Endometrium (tissue), 2 donors: Measurements from ENCODE around the gene TNIK.

ENCODE experiments used
- FAIRE-seq: peaks from 2 replicates; lab custom pipeline; 2012; peaks lifted over from hg19 to GRCh38; lab: Jason Lieb, UNC
- donor health status: control.
- donor health status: control.

The TNIK gene

DNA sequence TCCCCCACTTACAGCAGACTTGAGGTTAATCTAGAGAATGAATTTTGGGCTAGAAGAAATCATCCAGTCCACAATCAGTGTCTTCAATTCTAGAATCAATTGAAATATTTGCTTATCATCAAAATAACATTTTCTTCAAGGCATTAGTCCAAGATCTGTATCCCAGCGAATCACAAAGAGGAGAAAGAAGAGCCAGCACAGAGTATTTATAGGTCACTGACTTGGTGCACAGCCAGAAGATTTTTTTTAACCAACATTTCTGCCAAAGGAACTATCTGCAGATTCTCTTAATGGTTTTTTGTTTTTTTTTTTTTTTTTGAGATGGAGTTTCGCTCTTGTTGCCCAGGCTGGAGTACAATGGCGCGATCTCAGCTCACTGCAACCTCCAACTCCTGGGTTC is 178.2 kb downstream of the TNIK start:
- FAIRE-seq, result no peak

DNA sequence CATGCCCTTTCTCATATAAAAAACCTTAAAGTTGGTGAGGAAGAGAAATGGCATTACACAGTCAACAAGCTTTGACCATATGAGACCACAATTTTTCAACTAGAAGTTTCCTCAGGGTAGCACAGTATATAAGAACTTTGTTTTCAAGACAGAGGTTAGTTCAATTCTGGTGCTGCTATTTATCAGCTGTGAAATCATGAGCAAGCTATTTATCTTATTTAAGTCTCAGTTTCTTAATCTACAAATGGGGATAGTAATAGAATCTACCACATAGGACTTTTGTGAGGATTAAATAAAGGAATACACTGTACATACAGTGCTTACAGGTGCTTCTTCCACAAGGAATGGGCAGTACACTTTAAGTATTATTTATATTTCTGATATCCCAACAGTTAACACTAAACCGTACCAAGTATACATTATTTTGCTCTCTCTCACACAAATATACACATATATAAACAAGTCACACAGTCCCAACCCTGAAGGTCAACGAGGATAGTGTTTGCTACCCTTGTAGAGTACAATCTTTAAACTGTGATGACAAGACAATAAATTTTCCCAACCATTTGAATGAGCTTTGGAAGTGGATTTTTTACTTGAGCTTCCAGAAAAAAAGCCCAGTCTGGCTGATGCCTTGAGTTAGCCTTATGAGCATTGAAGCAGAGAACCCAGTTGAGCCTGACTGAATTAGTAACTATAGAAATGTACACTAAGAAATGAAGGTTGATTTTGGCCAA is 178.8 kb downstream of the TNIK start:
- FAIRE-seq, result no peak

DNA sequence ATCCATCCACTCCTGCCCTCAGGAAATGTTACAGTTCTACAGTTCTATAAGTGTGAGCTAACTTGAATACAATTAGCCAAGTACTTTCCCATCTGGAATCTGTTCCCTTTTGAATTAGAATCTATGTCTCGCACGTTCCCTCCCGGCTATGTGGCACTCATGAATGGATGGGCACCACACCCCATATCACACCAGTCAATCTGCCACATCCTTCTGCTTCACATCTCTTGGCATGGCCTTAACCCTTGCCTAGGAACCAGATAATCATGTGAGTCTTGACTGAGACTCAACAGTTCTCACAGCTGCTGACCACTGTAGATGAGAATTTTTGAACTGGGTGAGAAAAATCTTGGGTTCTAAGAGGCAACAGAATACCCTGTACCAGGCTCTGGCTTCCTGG is 180.2 kb downstream of the TNIK start:
- FAIRE-seq, result no peak

DNA sequence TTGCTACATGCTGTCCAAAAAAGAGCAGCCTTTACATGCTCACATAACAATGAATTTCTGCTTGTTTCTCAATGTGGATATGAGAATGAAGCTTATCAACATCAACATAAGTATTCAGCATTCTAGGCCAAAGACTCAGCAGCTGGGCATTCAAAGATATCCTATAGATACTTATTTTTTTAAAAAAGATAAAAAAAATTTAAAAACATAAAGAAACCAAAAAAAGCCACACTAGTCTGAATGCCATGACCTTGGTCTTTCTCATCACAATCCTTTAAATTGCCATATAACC is 182.0 kb downstream of the TNIK start:
- no peak for FAIRE-seq

DNA sequence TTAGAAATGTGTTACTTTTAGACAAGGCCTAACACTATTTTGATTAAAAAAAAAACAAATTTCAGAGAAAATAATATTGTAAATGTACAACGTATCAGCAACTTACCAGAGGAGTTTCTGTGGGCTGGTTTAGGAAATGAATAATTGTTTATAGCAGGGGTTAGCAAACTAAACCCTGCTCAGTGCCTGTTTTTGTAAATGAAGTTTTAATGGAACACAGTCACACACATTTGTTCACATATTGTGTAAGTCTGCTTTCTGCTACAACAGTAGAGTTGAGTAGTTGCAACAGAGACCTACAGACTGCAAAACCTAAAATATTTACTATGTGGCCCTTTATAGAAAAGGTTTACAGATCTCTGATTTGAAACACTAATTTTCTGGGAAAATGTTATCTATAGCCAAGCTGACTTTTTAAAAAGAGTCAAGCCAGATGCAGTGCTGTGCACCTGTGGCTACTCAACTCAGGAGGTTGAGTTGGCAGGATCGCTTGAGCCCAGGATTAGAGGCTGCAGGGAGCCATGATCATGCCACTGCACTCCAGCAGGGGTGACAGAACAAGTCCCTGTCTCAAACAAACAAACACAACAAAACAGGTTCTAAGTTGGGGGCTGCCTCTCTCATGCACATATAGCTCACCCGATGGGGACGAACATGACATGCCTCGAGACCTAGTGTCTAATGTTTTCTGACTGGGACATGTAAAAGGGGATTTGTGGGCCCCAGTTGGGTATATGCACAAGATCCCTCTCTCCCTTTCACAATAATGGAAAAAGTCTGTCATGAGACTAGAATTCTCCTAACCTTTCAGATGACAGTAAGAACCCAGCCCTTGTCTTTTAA is 182.5 kb downstream of the TNIK start:
- FAIRE-seq, result peak; percentile 50

DNA sequence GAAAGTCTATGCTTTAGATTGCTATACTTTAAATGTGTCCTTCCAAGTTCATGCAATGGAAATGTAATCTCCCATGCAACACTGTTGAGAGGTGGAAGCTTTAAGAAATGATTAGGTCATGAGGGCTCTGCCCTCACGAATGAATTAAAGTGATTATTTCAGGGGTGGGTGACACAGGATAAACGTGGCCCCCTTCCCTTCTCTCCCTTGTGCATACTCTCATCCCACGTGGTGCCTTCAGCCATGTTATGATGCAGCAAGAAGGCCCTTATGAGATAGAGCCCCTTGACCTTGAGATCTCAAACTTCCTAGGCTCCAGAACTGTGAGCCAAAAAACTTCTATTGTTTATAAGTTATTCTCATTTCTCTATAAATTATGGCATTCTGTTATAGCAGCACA is 183.3 kb downstream of the TNIK start:
- FAIRE-seq, result no peak

DNA sequence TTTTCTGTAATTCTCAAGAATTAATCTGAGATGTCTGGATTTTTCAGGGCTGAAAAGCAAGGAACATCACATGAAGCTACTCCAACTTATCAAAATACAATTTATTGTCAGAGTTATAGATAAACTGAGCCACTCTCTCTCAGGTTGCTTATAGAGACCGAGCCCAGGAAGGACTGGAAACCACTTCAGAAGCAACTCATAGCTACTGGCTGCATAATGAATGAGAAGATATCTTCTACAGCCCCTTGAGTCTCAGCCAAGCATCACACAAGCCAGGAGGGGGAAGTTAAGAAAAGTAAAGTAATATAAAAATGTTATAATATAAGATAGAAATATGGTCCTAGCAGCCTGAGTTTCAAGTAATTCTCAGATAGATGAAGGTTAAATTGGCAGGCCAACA is 186.0 kb downstream of the TNIK start:
- FAIRE-seq, result no peak

DNA sequence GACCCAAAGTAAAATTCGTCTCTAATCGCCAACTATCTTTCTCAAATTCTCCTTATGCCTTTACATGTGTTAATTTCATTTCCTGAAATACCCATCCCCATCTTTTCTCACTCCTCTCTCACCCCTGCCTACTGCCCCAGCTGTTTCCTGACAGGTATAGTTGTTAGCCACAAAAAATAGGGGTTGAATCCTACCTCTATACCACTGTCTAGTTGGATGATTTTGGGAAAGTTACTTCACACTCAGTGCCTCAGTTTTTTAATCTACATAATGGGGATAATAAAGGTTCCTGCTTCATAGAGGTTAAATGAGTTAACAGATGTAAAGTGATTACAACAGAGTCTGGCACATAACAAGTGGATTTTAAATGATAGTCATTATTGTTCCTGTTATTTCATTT is 189.7 kb downstream of the TNIK start:
- no peak for FAIRE-seq

DNA sequence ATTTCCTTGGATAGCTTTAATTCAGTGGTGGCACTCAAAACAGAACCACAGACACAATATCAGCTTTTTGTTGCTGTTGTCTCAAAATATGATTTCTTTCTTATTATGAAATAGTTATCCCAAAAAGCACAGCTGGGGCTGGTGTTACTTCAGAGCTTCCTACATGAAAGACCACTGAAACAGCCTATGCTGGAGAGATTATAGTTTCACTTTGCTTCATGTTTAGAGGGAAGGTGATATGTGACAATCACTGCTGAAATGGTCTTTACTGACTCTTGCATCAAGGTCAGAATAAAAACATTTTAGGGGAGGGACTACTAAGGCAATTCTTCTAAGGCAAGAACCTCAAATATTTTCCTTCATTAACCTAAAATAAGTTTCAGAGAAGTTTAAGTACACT is 190.7 kb downstream of the TNIK start:
- FAIRE-seq, result no peak

DNA sequence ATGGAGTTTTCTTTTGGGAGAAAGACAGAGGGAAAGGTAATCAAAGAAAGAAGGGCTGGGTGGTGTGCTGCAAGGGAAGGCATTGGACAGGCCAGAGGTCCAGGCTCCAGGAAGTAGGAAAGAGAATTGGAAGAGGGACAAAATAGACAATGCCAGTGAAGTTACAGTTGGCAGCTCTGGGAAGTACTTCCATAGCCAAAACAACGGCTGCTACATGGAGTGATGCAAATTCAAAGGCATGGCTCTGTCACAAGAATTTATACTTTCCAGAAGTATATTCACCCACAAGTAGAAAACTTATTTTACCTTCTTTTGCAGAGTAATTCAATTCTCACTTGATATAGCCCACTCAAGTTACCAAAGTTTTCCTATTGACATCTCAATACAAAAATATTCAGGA is 191.5 kb downstream of the TNIK start:
- no peak for FAIRE-seq

DNA sequence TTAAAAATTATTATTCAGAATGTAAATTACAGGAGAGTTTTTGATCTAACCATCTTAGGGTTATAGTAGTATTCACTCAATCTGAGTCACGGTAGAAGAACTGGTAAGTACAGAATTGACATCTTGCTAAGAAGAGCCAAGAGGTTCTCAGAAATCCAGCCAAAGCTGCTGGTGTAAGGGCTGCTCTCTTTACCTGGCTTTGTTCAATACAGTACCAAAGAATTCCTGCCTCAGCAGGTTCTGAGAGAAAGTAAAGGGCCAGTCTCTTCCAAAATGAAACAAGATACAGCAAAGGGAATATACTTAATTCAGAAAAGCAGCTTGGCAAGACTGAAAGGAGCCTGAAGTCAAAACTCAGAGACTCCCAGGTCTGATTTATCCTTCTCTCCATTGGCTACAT is 193.1 kb downstream of the TNIK start:
- no peak for FAIRE-seq

DNA sequence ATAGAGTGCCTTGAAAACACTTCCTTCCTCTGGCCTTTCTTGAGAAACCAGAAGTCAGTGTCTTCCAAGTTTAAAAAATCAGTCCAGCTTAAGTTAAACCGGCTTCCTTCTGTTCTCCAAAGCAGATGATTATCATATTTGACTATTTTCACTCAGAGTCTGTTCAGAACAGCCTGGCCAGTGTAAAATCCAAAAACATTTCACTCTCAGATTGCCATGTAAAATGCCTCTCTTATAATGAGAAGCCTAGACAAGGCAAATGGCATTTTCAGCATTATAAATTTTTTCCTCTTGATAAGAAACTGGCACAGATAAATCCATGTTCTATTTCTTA is 193.5 kb downstream of the TNIK start:
- no peak for FAIRE-seq

DNA sequence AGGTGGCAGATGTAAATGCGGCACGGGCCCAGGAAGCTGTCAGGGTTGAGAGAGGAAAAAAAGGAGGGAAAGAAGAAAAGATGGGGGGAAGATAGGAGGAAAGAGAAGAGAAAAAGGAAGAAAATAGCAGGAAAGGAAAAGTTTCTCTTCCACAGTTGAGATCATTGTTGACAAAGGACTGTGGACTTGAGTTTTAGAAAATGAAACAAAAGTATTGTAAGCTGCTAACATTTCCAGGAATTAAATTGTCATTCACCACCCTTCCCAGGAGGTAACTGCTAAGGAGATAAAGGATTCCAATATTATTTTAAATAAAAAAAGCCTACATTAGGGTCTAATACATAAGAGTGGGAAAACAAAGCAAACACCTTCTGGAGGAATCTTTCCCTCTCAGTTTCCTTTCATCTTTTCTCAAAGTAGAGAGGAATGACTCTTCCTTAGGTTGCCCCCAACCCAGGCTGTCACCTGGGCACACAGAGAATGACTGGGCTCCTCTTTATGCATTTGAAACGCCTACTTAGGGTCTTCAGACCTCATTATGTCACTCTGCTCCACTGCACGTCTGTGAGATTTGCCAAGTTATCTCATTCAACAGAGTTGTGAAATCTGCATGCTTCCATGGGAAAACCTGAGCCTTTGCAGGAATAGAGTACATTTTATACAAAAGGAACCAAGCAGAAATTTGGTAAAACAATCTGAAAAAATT is 194.0 kb downstream of the TNIK start:
- no peak for FAIRE-seq

DNA sequence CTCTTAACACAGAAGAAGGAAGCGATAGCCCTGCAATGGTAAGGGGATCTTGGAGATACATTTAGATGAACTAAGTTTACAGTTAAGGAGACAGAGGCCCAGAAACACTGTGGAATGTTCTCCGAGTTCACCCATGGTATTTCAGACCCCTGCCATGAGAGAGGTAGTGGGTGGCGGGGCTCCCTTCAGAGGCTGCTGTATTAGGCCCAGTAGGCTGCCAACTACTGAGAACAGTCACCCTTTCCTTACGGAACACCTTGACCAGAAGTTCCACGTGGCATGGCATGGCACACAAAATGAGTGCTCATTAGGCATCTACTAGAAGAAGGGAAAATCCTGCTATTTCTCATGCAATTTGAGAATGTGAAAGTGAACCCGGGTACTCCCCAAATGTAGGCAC is 195.4 kb downstream of the TNIK start:
- FAIRE-seq, result no peak

DNA sequence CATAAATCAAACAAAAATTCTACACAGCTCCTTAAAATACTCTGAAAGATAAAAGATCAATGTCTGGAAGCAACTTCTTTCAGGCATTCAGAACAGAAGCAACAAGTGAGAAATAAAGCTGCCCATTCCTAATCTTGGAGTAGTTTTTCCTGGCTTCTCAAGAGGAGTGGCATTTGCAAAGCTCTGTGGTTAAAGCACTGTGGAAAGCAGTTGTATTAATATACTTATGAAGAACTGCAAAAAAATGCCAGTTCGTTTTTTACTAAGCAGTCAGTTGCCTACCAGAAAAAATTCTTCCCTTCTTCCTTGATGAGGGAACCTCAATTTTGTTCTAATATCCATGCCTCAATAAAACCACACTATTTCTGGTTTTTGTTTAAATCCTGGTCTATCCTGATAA is 197.8 kb downstream of the TNIK start:
- no peak for FAIRE-seq

DNA sequence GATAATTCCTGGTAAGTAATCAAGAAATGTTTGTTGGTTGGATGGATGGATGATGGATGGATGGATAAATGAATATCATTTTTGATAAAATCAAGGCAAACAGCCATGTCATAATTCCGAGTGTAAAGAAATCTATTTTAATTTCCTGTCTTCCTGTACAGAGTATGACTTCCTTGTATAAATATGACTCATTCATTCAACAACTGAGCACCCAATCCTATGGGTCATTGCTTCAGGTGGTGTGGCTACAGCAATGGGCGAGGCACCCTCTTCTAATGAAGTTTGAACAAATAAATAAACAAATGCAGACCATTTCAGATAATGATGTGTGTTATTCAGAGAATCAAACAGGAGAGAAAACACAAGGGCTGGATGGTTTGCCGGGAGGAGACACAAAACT is 198.7 kb downstream of the TNIK start:
- no peak for FAIRE-seq

DNA sequence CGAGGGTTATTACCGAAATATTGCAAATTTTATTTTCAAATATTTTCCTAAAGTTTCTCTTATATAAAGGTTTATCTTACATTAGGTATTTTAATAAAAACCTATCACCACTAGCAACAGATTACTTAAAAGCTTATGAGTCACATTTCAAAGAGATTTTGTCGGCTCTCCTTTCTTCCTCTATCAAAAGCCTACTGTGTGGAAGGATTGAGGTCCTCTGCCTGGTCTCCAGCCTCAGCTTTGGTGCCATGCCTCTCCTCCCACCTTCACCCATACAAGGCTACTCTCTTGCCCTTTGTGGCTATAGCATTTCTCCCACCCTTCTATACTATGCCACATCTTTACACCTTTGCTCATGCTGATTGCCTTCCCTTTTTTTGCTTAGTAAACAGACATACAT is 199.3 kb downstream of the TNIK start:
- no peak for FAIRE-seq

DNA sequence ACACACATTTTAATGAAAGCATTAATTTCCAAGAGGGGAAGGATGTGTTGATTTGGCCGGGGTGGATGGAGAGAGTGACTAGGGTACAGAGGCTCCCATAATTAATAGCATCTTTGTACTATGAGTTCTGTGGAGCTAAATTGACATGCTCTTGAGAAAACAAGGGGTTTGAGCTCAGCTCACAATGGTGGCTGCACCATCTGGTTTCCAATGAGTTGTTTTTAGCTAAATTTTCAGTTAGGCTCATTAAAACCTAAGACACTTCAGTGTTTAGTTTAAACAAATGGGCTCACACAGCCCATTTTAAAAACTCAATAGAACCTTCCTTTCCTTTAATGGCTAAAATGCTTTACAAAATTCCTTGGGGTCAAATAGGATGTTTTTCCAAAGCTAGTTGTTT is 199.7 kb downstream of the TNIK start:
- no peak for FAIRE-seq

DNA sequence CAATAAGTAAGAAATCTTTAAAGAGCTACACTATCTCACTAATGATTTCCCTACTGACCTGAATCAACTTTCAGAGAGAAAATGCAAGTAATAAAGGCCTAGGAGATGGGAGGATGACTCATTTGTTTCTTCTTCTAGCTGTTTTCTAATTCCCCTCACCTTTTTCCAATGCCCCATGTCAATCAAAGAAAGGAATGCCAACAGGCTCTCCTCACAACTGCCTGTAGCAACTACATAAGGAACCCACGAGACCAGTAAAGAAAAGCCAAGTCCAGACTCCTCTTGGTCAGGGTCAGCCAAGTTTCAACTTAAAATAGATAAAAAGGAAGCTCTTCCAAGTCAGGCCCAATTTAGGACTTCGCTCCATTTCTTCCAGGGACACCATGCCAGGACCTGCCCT is 201.9 kb downstream of the TNIK start:
- FAIRE-seq, result no peak

DNA sequence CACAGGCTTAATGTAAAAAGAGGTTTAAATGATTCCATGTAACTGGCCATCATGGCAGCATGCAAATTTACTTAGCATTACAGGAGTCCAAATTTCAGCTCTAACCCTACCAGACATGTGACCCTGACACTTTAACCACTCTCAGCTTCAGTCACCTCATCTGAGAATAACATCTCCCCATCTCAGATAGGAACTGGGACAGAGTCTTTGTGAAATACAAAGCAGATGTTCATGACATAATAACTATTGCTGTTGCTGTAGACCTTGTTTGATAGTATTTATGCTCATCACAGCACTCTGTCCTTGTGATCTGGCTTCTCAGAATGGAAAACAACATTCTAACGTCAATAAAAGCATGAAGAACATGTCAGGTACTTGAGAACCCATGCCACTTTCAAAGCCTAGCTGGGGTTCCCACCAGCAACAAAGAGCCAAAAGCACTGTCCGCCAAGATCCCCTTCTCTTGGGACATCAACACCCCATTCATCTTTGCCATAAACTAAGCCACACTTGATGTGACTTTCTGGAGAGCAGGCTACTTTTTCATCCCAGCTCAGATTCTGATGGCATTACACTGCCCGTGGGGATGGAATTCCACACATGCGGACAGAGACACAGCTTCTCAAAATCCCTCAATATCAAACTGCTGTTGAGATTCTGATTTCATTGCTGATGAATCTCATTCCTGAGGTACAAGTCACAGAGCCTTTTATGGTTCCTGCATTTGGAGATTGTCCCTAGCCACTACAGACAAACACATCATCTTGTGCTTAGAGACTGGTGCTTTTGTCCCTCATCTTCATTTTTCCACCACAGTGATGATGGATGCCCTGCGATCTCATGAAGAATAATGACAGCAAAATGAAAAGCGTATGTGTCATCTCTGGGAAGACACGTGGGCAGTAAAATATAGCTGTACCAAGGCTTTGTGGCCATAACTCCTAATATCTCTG is 202.7 kb downstream of the TNIK start:
- no peak for FAIRE-seq

DNA sequence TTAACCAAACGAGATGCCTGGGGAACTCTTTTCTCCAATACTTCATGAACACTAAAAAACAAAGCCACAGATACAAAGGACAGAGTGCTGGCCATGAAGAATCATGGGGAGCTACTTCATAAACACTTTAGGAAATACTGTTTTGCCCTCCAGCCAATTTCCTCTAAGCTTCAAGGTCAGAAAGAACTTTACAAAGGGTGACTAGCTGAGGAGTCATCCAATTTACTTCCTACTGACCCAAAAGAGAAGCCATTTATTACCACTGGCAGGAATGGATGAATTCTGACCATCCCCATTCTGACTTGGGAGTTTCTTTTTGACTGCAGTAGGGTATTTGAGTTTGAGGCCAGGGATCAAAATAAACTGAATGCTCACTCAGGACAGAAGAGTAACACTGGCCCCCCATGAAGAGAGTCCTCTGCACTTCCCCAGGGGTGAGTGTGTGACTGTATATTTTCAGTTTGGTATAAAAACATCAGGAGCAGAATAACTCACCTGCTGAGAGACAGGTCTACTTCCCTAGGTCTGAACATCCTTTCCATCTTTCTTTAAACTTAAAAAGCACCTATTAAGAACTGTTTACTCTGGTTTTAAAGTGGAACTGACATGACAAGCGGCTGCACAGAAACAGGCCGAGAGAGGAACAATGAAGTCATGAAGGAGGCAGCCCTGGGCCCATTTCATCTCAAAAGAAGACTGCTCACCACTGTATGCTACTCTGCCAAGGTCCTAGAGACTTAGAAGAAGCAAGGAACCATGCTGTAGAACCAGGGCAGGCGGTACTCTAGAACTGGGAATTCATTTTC is 203.6 kb downstream of the TNIK start:
- no peak for FAIRE-seq
